ENCODE measurements around the gene LUZP2.

LUZP2 gene

DNA sequence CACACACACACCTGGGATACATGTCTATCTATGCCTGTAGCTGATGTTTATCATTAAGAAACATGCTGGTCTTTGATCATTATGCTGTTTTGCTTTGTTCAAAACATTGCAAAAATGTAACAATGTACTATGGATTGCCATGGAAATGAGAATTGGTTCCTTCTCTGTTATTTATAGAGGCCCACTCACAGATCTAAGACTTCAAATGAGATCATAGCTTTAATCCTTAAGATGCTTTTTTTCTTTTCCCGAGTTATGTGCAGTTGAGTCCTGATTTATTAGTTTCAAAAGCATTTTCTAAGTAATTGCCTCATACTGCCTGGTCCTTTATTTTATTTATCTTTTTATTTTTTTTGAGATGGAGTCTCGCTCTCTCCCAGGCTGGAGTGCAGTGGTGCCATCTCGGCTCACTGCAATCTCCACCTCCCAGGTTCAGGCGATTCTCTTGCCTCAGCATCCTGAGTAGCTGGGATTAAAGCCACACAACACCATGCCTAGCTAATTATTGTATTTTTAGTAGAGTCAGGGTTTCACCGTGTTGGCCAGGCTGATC is 131.4 kb downstream of the LUZP2 start:
- DNase-seq = no peak

GRCh38 chr11:24634606-24635160 is 137.8 kb downstream of the LUZP2 start:
- DNase-seq = no peak
- TF ChIP-seq POLR2A (IDR thresholded peaks at IDR 0.05; ENCODE audit: low read length) = no peak
- TF ChIP-seq GATA1 (IDR thresholded peaks at IDR 0.05; ENCODE audit: low read depth, low read length) = no peak

More for the DNA sequence above, 131.4 kb downstream of the LUZP2 start:
- TF ChIP-seq GATA1 (IDR thresholded peaks at IDR 0.05; ENCODE audit: low read depth, low read length) (no peak), POLR2A (IDR thresholded peaks at IDR 0.05; ENCODE audit: low read length) (no peak)

DNA sequence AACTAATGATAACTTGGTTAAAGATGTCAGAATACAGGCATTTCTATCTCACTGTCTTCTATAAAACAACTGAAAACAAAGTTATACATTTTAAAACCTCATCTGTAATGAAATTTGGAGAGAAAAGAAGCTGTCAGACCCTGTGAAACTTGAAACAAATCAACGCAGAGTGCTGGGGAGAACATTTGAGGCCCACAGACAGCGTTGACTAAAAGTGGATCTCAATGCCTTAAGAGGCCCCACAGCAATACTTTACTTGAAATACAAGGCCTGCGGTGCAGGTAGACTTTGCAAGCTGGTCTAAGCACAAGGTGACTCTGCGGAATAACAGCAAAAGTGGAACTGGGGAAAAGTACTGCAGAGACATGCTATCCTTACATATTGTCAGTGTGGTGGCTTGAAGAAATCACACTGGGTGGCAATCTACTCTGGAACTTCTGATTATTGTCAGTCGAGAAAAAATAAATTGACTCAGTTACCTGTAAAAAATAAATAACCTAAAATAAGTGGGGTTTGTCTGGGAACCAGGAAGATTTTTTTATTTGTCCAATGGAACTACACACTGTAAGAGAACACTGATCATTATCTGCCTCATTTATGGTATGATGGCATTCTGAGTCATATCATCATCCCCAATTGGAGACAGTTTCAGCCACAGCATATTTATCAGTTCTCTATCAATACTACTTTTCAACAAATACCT is 138.9 kb downstream of the LUZP2 start:
- TF ChIP-seq GATA1 (IDR thresholded peaks at IDR 0.05; ENCODE audit: low read depth, low read length) = no peak
- TF ChIP-seq POLR2A (IDR thresholded peaks at IDR 0.05; ENCODE audit: low read length) = no peak
- no peak for DNase-seq

GRCh38 chr11:24636291-24636629 is 139.4 kb downstream of the LUZP2 start:
- no peak for DNase-seq
- TF ChIP-seq POLR2A (IDR thresholded peaks at IDR 0.05; ENCODE audit: low read length) = no peak
- TF ChIP-seq GATA1 (IDR thresholded peaks at IDR 0.05; ENCODE audit: low read depth, low read length) = no peak

DNA sequence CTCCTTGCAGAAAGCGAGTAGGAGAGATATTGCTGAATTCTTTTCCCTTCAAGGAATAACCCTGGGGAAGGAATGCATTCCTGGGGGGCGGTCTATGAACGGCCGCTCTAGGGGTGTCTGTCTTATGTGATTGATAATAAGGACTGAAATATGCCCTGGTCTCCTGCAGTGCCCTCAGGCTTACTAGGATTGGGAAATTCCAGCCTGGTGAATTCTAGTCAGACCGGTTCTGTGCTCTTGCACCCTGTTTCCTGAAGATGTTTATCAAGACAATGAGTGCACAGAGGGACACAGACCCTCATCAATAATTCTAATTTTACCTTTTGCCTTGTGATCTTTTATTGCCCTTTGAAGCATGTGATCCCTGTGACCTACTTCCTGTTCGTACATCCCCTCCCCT is 140.7 kb downstream of the LUZP2 start:
- no peak for DNase-seq
- TF ChIP-seq GATA1 (IDR thresholded peaks at IDR 0.05; ENCODE audit: low read depth, low read length) (no peak), POLR2A (IDR thresholded peaks at IDR 0.05; ENCODE audit: low read length) (no peak)

DNA sequence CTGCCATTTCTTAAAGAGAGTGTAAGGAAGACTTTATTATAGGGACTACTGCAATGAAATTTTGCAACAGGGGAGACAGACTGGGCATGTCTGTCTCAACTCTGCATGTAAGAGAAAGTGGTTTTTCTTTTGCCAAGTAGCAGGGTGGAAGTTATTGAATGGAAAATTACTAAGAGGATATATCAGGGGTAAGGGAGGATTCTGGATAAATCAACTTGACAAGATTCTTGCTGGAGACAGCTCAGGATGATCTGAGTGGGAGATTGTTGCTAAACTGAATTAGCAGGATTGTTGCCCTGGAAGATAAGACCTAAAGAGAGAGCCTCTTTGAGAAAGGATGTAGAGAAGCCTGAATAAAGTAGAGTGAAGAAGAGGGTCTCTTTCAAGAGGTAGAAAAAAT is 145.8 kb downstream of the LUZP2 start:
- TF ChIP-seq GATA1 (IDR thresholded peaks at IDR 0.05; ENCODE audit: low read depth, low read length) (no peak), POLR2A (IDR thresholded peaks at IDR 0.05; ENCODE audit: low read length) (no peak)

DNA sequence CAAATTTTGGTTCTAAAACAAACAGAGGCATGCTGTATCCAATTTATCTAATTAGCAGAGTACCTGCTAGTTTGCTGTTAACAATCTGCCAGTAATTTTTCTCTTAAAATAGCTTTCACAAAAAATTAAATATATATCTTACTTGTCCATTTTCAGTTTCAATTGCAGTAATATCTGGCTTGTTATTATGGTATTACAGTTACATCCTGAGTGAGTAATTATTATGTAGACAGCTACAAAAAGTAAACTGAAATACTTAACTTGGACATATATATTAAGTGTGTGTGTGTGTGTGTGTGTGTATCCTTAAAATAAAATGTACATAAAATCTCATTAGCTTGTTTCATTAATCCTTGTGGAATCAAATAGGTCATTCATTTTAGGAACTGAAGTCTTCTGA is 148.7 kb downstream of the LUZP2 start:
- TF ChIP-seq POLR2A (IDR thresholded peaks at IDR 0.05; ENCODE audit: low read length) (no peak), GATA1 (IDR thresholded peaks at IDR 0.05; ENCODE audit: low read depth, low read length) (no peak)
- no peak for DNase-seq

More for the DNA sequence above, 145.8 kb downstream of the LUZP2 start:
- DNase-seq = no peak

- TF ChIP-seq POLR2A (IDR thresholded peaks at IDR 0.05; ENCODE audit: low read length) (no peak), GATA1 (IDR thresholded peaks at IDR 0.05; ENCODE audit: low read depth, low read length) (no peak)
- DNase-seq = no peak
Measured at GRCh38 chr11:24651873-24652272, 155.0 kb downstream of the LUZP2 start.

- TF ChIP-seq GATA1 (IDR thresholded peaks at IDR 0.05; ENCODE audit: low read depth, low read length) = no peak
- no peak for TF ChIP-seq POLR2A (IDR thresholded peaks at IDR 0.05; ENCODE audit: low read length)
- no peak for DNase-seq
Measured at GRCh38 chr11:24653901-24654300, 157.0 kb downstream of the LUZP2 start.

DNA sequence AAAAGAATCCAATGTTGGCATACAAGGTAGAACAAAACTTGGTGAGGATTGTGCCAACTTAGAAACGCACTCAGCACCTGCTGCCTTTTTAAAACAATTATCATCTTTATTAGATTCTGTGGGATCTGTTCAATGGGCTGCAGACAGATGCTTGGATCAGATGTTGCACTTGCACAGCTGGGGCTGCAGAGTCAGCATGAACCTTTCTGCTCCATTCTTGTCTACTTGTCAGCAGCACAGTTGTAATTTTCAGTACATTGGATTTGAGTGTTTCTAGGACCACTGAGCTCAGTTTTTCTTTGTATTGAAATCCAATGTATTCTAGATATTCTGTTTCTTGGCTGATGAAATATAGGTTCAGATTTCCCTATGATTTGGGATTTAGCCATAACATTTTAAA is 164.5 kb downstream of the LUZP2 start:
- TF ChIP-seq POLR2A (IDR thresholded peaks at IDR 0.05; ENCODE audit: low read length) = no peak
- TF ChIP-seq GATA1 (IDR thresholded peaks at IDR 0.05; ENCODE audit: low read depth, low read length) = no peak
- no peak for DNase-seq

- DNase-seq = no peak
- no peak for TF ChIP-seq GATA1 (IDR thresholded peaks at IDR 0.05; ENCODE audit: low read depth, low read length)
- TF ChIP-seq POLR2A (IDR thresholded peaks at IDR 0.05; ENCODE audit: low read length) = no peak
Measured at GRCh38 chr11:24664399-24664798, 167.5 kb downstream of the LUZP2 start.

GRCh38 chr11:24667353-24667968 is 170.6 kb downstream of the LUZP2 start:
- TF ChIP-seq POLR2A (IDR thresholded peaks at IDR 0.05; ENCODE audit: low read length) (no peak), GATA1 (IDR thresholded peaks at IDR 0.05; ENCODE audit: low read depth, low read length) (no peak)
- no peak for DNase-seq

DNA sequence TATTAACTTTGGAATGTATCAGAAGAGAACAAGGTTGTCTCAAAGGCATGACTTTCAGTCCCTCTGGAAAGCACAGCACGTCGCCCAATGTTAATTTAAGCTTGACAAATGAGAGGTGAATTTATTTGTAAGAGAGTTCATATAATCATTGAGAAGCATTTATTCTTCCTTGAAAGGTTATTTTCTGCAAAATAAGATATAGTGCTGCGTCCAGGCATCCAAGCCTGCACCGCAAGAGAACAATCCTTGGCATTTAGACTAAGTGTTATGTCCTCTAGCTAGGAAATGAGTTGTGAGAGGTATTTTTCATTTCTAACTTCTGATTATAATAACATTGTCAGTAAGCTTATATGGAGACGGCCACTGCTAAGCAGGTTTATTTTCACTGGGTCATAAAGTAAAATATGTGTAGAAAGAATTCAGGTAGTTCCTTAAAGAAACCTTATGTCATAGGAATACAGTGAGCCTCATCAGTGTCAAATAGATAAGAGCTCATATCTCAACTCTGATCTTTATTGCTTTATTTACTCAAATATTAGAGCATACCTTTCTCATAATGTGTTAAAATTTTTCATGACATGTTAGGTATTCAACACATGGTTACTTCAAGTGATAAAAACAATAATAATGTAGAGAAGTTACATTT is 182.0 kb downstream of the LUZP2 start:
- DNase-seq = no peak
- TF ChIP-seq POLR2A (IDR thresholded peaks at IDR 0.05; ENCODE audit: low read length) (no peak), GATA1 (IDR thresholded peaks at IDR 0.05; ENCODE audit: low read depth, low read length) (no peak)

GRCh38 chr11:24679821-24680351 is 183.0 kb downstream of the LUZP2 start:
- TF ChIP-seq POLR2A (IDR thresholded peaks at IDR 0.05; ENCODE audit: low read length) (no peak), GATA1 (IDR thresholded peaks at IDR 0.05; ENCODE audit: low read depth, low read length) (no peak)
- DNase-seq = no peak
